ENCODE results near the gene SPIRE2. TPM values are rescaled to one million over a fixed set of nuclear protein-coding genes. Genes with fewer than 3 reads are reported as not detected.
"Not testable (repeated sequence)": the region's sequence is repeated elsewhere in the genome, so short reads cannot be mapped to it uniquely, and the experiment has no call there.

Gene SPIRE2
- total RNA-seq, 1 experiment from 2014 or later = 1.0 TPM

- Histone ChIP-seq H3K9me3 (ENCODE audit: low read length) (peaks cover 4% of the 10 kb centered on the region; the same call in 1 of the 2 replicates), H2AFZ (ENCODE audit: low read length) (no peak overlapping the region), H3K9ac (ENCODE audit: low read length) (no peak overlapping the region), H4K20me1 (ENCODE audit: insufficient read depth, low read depth, low read length) (no peaks in the 10 kb centered on the region), H3K4me1 (ENCODE audit: low read length) (peaks cover under 1% of the 10 kb centered on the region), H3K27ac (ENCODE audit: low read length) (no peak overlapping the region), H3K79me2 (ENCODE audit: low read length) (no peaks in the 10 kb centered on the region), H3K9me2 (replicated peaks; ENCODE audit: insufficient read depth, low read length) (no peaks in the 10 kb centered on the region), H3K27me3 (ENCODE audit: low read length) (no peaks in the 10 kb centered on the region), H3K4me2 (ENCODE audit: low read depth, low read length, poor library complexity, severe bottlenecking) (no peak overlapping the region), H3K36me3 (ENCODE audit: insufficient read depth, low read length) (peaks cover 28% of the 10 kb centered on the region), H3K4me3 (ENCODE audit: low read length) (no peak overlapping the region)
- no peak for DNase-seq
Observed at GRCh38 chr16:89912143-89912542, 83.9 kb downstream of the SPIRE2 start.

GRCh38 chr16:89912627-89913026, 84.4 kb downstream of the SPIRE2 start:
- H3K4me2 ChIP-seq (ENCODE audit: low read depth, low read length, poor library complexity, severe bottlenecking) = no peak overlapping the region
- peaks cover 4% of the 10 kb centered on the region; the same call in 1 of the 2 replicates for H3K9me3 ChIP-seq (ENCODE audit: low read length)
- no peak overlapping the region for H2AFZ ChIP-seq (ENCODE audit: low read length)
- no peak overlapping the region for H3K4me3 ChIP-seq (ENCODE audit: low read length)
- peaks cover 6% of the 10 kb centered on the region for H3K4me1 ChIP-seq (ENCODE audit: low read length)
- DNase-seq = no peak
- H4K20me1 ChIP-seq (ENCODE audit: insufficient read depth, low read depth, low read length) = no peaks in the 10 kb centered on the region
- H3K79me2 ChIP-seq (ENCODE audit: low read length) = no peaks in the 10 kb centered on the region
- no peaks in the 10 kb centered on the region for H3K27me3 ChIP-seq (ENCODE audit: low read length)
- peaks cover 28% of the 10 kb centered on the region for H3K36me3 ChIP-seq (ENCODE audit: insufficient read depth, low read length)
- H3K9me2 ChIP-seq (replicated peaks; ENCODE audit: insufficient read depth, low read length) = no peaks in the 10 kb centered on the region
- H3K9ac ChIP-seq (ENCODE audit: low read length) = no peak overlapping the region
- no peak overlapping the region for H3K27ac ChIP-seq (ENCODE audit: low read length)

- Histone ChIP-seq H3K4me1 (ENCODE audit: low read length) (peaks cover 16% of the 10 kb centered on the region), H3K36me3 (ENCODE audit: insufficient read depth, low read length) (peaks cover 28% of the 10 kb centered on the region), H3K9me3 (ENCODE audit: low read length) (no peaks in the 10 kb centered on the region), H3K4me2 (ENCODE audit: low read depth, low read length, poor library complexity, severe bottlenecking) (no peak overlapping the region), H3K79me2 (ENCODE audit: low read length) (no peaks in the 10 kb centered on the region), H2AFZ (ENCODE audit: low read length) (no peak overlapping the region), H4K20me1 (ENCODE audit: insufficient read depth, low read depth, low read length) (no peaks in the 10 kb centered on the region), H3K9ac (ENCODE audit: low read length) (no peak overlapping the region), H3K4me3 (ENCODE audit: low read length) (no peak overlapping the region), H3K27me3 (ENCODE audit: low read length) (no peaks in the 10 kb centered on the region), H3K27ac (ENCODE audit: low read length) (no peak overlapping the region), H3K9me2 (replicated peaks; ENCODE audit: insufficient read depth, low read length) (no peaks in the 10 kb centered on the region)
- no peak for DNase-seq
Observed at GRCh38 chr16:89913408-89914387, 85.4 kb downstream of the SPIRE2 start.

- H3K4me2 ChIP-seq (ENCODE audit: low read depth, low read length, poor library complexity, severe bottlenecking) = not testable (repeated sequence)
Observed at GRCh38 chr16:89914642-89915285, 86.5 kb downstream of the SPIRE2 start.

GRCh38 chr16:89915303-89916232, 87.3 kb downstream of the SPIRE2 start:
- no peaks in the 10 kb centered on the region for H3K79me2 ChIP-seq (ENCODE audit: low read length)
- DNase-seq = no peak
- H3K4me2 ChIP-seq (ENCODE audit: low read depth, low read length, poor library complexity, severe bottlenecking) = no peak overlapping the region
- H2AFZ ChIP-seq (ENCODE audit: low read length) = no peak overlapping the region
- H4K20me1 ChIP-seq (ENCODE audit: insufficient read depth, low read depth, low read length) = peaks cover 9% of the 10 kb centered on the region; the same call in 1 of the 2 replicates
- H3K4me1 ChIP-seq (ENCODE audit: low read length) = peaks cover 21% of the 10 kb centered on the region
- no peak overlapping the region for H3K9ac ChIP-seq (ENCODE audit: low read length)
- no peaks in the 10 kb centered on the region for H3K9me3 ChIP-seq (ENCODE audit: low read length)
- no peak overlapping the region for H3K27ac ChIP-seq (ENCODE audit: low read length)
- peaks cover 22% of the 10 kb centered on the region for H3K36me3 ChIP-seq (ENCODE audit: insufficient read depth, low read length)
- no peak overlapping the region for H3K4me3 ChIP-seq (ENCODE audit: low read length)
- no peaks in the 10 kb centered on the region for H3K27me3 ChIP-seq (ENCODE audit: low read length)
- H3K9me2 ChIP-seq (replicated peaks; ENCODE audit: insufficient read depth, low read length) = no peaks in the 10 kb centered on the region

More at GRCh38 chr16:89914642-89915285, 86.5 kb downstream of the SPIRE2 start:
- H3K9me3 ChIP-seq (ENCODE audit: low read length); H3K4me3 ChIP-seq (ENCODE audit: low read length); DNase-seq; H4K20me1 ChIP-seq (ENCODE audit: insufficient read depth, low read depth, low read length); H3K27me3 ChIP-seq (ENCODE audit: low read length); H3K27ac ChIP-seq (ENCODE audit: low read length); H3K9ac ChIP-seq (ENCODE audit: low read length); H3K9me2 ChIP-seq (replicated peaks; ENCODE audit: insufficient read depth, low read length); H3K79me2 ChIP-seq (ENCODE audit: low read length); H2AFZ ChIP-seq (ENCODE audit: low read length): not testable (repeated sequence)
- Histone ChIP-seq H3K36me3 (ENCODE audit: insufficient read depth, low read length) (peaks cover 24% of the 10 kb centered on the region), H3K4me1 (ENCODE audit: low read length) (peaks cover 18% of the 10 kb centered on the region)

GRCh38 chr16:89917773-89918452, 89.6 kb downstream of the SPIRE2 start:
- peaks cover 14% of the 10 kb centered on the region; the same call in 1 of the 2 replicates for H4K20me1 ChIP-seq (ENCODE audit: insufficient read depth, low read depth, low read length)
- H3K4me2 ChIP-seq (ENCODE audit: low read depth, low read length, poor library complexity, severe bottlenecking) = peak overlapping the region; percentile 69
- H3K9ac ChIP-seq (ENCODE audit: low read length) = peak overlapping the region; percentile 62
- no peaks in the 10 kb centered on the region for H3K9me2 ChIP-seq (replicated peaks; ENCODE audit: insufficient read depth, low read length)
- H3K36me3 ChIP-seq (ENCODE audit: insufficient read depth, low read length) = peaks cover 4% of the 10 kb centered on the region; the same call in 1 of the 2 replicates
- peak overlapping the region; percentile 59 for H3K27ac ChIP-seq (ENCODE audit: low read length)
- peaks cover 45% of the 10 kb centered on the region for H3K4me1 ChIP-seq (ENCODE audit: low read length)
- peak; percentile 90 for DNase-seq
- no peaks in the 10 kb centered on the region for H3K27me3 ChIP-seq (ENCODE audit: low read length)
- peak overlapping the region; percentile 44; the same call in 1 of the 2 replicates for H2AFZ ChIP-seq (ENCODE audit: low read length)
- no peaks in the 10 kb centered on the region for H3K9me3 ChIP-seq (ENCODE audit: low read length)
- H3K4me3 ChIP-seq (ENCODE audit: low read length) = peak overlapping the region; percentile 46; the same call in 1 of the 2 replicates
- H3K79me2 ChIP-seq (ENCODE audit: low read length) = no peaks in the 10 kb centered on the region
